ENCODE data around the gene UQCC2.

Gene UQCC2

GRCh38 chr6:33737267-33738026 lies 25.9 kb upstream of the UQCC2 start:
- DNase-seq (ENCODE audit: extremely low read depth, low read depth), result no peak
- TF ChIP-seq CTCF (IDR thresholded peaks at IDR 0.05; ENCODE audit: low read depth, low read length), result no peak

- DNase-seq (ENCODE audit: extremely low read depth, low read depth), result no peak
These were observed 23.7 kb upstream of the UQCC2 start for GRCh38 chr6:33735216-33735615.

GRCh38 chr6:33733709-33734007 lies 22.2 kb upstream of the UQCC2 start:
- no peak for DNase-seq (ENCODE audit: extremely low read depth, low read depth)
- no peak for TF ChIP-seq CTCF (IDR thresholded peaks at IDR 0.05; ENCODE audit: low read depth, low read length)

More at GRCh38 chr6:33735216-33735615, 23.7 kb upstream of the UQCC2 start:
- no peak for TF ChIP-seq CTCF (IDR thresholded peaks at IDR 0.05; ENCODE audit: low read depth, low read length)

- no peak for TF ChIP-seq CTCF (IDR thresholded peaks at IDR 0.05; ENCODE audit: low read depth, low read length)
- DNase-seq (ENCODE audit: extremely low read depth, low read depth), result no peak
These were observed 21.6 kb upstream of the UQCC2 start for GRCh38 chr6:33732817-33733708.

GRCh38 chr6:33732385-33732784 lies 20.9 kb upstream of the UQCC2 start:
- TF ChIP-seq CTCF (IDR thresholded peaks at IDR 0.05; ENCODE audit: low read depth, low read length), result no peak
- DNase-seq (ENCODE audit: extremely low read depth, low read depth), result no peak

GRCh38 chr6:33731751-33732282 lies 20.3 kb upstream of the UQCC2 start:
- no peak for TF ChIP-seq CTCF (IDR thresholded peaks at IDR 0.05; ENCODE audit: low read depth, low read length)
- no peak for DNase-seq (ENCODE audit: extremely low read depth, low read depth)

GRCh38 chr6:33731035-33731434 lies 19.5 kb upstream of the UQCC2 start:
- TF ChIP-seq CTCF (IDR thresholded peaks at IDR 0.05; ENCODE audit: low read depth, low read length), result no peak
- DNase-seq (ENCODE audit: extremely low read depth, low read depth), result no peak
